ENCODE data around the gene FLVCR1. TPM values are rescaled to one million over a fixed set of nuclear protein-coding genes. Genes with fewer than 3 reads are reported as not detected.

FLVCR1 gene
- total and polyA plus RNA-seq, 2 donors (not counting 3 experiments of a cell fraction or from before 2014, with no cell fraction given), result 3.2 to 11.9 TPM

- Histone ChIP-seq H3K9ac (replicated peaks; ENCODE audit: extremely low read depth, insufficient read depth, low read length) (no peak overlapping the region), H2AFZ (ENCODE audit: low read depth, low read length) (no peak overlapping the region), H3K4me2 (ENCODE audit: insufficient read depth, low read length) (no peak overlapping the region), H3K79me2 (ENCODE audit: control insufficient read depth, insufficient read depth, low read length) (no peaks in the 10 kb centered on the region), H3K9me1 (replicated peaks; ENCODE audit: control insufficient read depth, extremely low read depth, insufficient read depth, low read length) (no peaks in the 10 kb centered on the region), H3K27ac (ENCODE audit: insufficient read depth, low read depth, low read length) (no peak overlapping the region), H3K4me3 (replicated peaks in 1 of 3; ENCODE audit: insufficient read depth in 1 of 3, low read depth in 1 of 3, low read length in 3 of 3) (no peak overlapping the region), H3K4me1 (ENCODE audit: control insufficient read depth, extremely low read depth, insufficient read depth, low read length) (no peaks in the 10 kb centered on the region), H4K20me1 (replicated peaks; ENCODE audit: control insufficient read depth, extremely low read depth, insufficient read depth, low read length) (no peaks in the 10 kb centered on the region), H3K9me3 (replicated peaks; ENCODE audit: control insufficient read depth, insufficient read depth, low read length) (no peaks in the 10 kb centered on the region), H3K27me3 (ENCODE audit: control insufficient read depth in 2 of 2, insufficient read depth in 2 of 2, low read length in 2 of 2) (no peaks in the 10 kb centered on the region), H3K36me3 (ENCODE audit: control insufficient read depth in 2 of 2, extremely low read depth in 1 of 2, insufficient read depth in 2 of 2, low read length in 2 of 2) (peaks cover 0 to 6% of the 10 kb centered on the region in 2 experiments)
- POLR2A ChIA-PET, result no interaction called here
- dilution Hi-C loops (cut with MboI; ENCODE audit: extremely low pct_ligation_motif_present, low sequenced_read_pairs) (no loop called here), intact Hi-C loops (cut with micrococcal nuclease) (no loop called here)
- no TSS peak for BruUV-seq (replicated peaks)
- CTCF ChIA-PET, result interaction anchor here (1.2 kb wide), 1 partner anchor 57 kb away, joined by 3 read pairs; no protein-coding TSS in a partner anchor
- DNase-seq (ENCODE audit: low read depth, low spot score) (no peak), FAIRE-seq (no peak)
- TF ChIP-seq POLR2AphosphoS5 (IDR thresholded peaks at IDR 0.05; ENCODE audit: insufficient read depth, low read depth, low read length) (no peak), FOS (IDR thresholded peaks at IDR 0.05; ENCODE audit: borderline replicate concordance, insufficient read depth, low read length) (no peak), MAX (IDR thresholded peaks at IDR 0.05; ENCODE audit: insufficient read depth, insufficient read length) (no peak), MYC (IDR thresholded peaks at IDR 0.05; ENCODE audit: low read depth, low read length) (no peak), EZH2 (IDR thresholded peaks at IDR 0.05; ENCODE audit: borderline replicate concordance, low read depth, low read length, severe bottlenecking) (no peak), GATA2 (IDR thresholded peaks at IDR 0.05; ENCODE audit: insufficient read depth, insufficient read length, low read depth, low read length) (no peak), JUN (IDR thresholded peaks at IDR 0.05; ENCODE audit: borderline replicate concordance, insufficient read depth, insufficient read length, low read depth) (no peak), CTCF (IDR thresholded peaks at IDR 0.05; ENCODE audit: extremely low read depth in 1 of 2, insufficient read depth in 1 of 2, low read depth in 1 of 2, low read length in 2 of 2) (no peak), POLR2A (IDR thresholded peaks at IDR 0.05; ENCODE audit: low read depth, low read length) (no peak)
Observed at GRCh38 chr1:212871976-212872375, 13.9 kb downstream of the FLVCR1 start.
